K562 (cell line): Measurements from ENCODE around the gene ANKRD16. TPM values are rescaled to one million over a fixed set of nuclear protein-coding genes. Genes with fewer than 3 reads are reported as not detected.

ENCODE experiments used
- BACH1 ChIP-seq: fragments of 200-800 bp; sonication (Bioruptor generic); IDR thresholded peaks from 2 replicates; pipeline ENCODE4 v1.6.1; 2016; ENCODE audit warnings: missing genetic modification characterization, missing compliant biosample characterization
- BMI1 ChIP-seq: fragments of 150-350 bp; IDR thresholded peaks from 2 replicates; pipeline ENCODE4 v1.6.1; 2014; ENCODE audit warnings: low read length
- CEBPB ChIP-seq: fragments of 450-650 bp; IDR thresholded peaks from 2 replicates; pipeline ENCODE4 v1.6.1; 2016; ENCODE audit warnings: missing genetic modification characterization, missing compliant biosample characterization
- ELF2 ChIP-seq: fragments of 250-450 bp; sonication (Bioruptor Pico); IDR thresholded peaks from 2 replicates; pipeline ENCODE4 v1.5.0; 2021; ENCODE audit warnings: mild to moderate bottlenecking
- GTF2F1 ChIP-seq: IDR thresholded peaks from 2 replicates; pipeline ENCODE4 v1.6.1; 2011; ENCODE audit warnings: low read depth, low read length, improper control_type of control experiment
- MAFG ChIP-seq: fragments of 450-650 bp; conservative IDR thresholded peaks from 2 replicates; pipeline ENCODE4 v1.6.1; 2016; ENCODE audit warnings: missing genetic modification characterization, missing compliant biosample characterization
- MCM5 ChIP-seq: fragments of 450-650 bp; IDR thresholded peaks from 2 replicates; pipeline ENCODE4 v1.6.1; 2016; ENCODE audit warnings: low read depth
- MEIS2 ChIP-seq: fragments of 450-650 bp; IDR thresholded peaks from 2 replicates; pipeline ENCODE4 v1.6.1; 2014; ENCODE audit warnings: mild to moderate bottlenecking; ENCODE audit not compliant: partially characterized antibody
- MYC ChIP-seq, 2 experiments: fragments of 250-450 bp in 1 of 2; sonication (Bioruptor Pico) in 1 of 2; IDR thresholded peaks; 2 replicates each; pipeline versions ENCODE4 v1.5.1 to v1.6.1; 2012 to 2021; ENCODE audit warnings: low read depth in 2 of 2, borderline replicate concordance in 1 of 2, improper control_type of control experiment in 1 of 2, low read length in 1 of 2, mild to moderate bottlenecking in 1 of 2, moderate library complexity in 1 of 2
- PTRF ChIP-seq: fragments of 450-650 bp; IDR thresholded peaks from 2 replicates; pipeline ENCODE4 v1.6.1; 2016; ENCODE audit warnings: mild to moderate bottlenecking, missing genetic modification characterization, missing compliant biosample characterization
- SMARCA4 ChIP-seq: fragments of 450-650 bp; IDR thresholded peaks from 2 replicates; pipeline ENCODE4 v1.6.1; 2016
- TAF15 ChIP-seq: fragments of 200-400 bp; formaldehyde crosslinking; IDR thresholded peaks from 2 replicates; pipeline ENCODE4 v1.6.1; 2017; ENCODE audit warnings: mild to moderate bottlenecking, low read depth, low read length, moderate library complexity
- U2AF1 ChIP-seq: fragments of 200-400 bp; formaldehyde crosslinking; optimal IDR thresholded peaks from 2 replicates; pipeline ENCODE3; 2017; ENCODE audit warnings: mild to moderate bottlenecking, low read depth, low read length, moderate library complexity
- XRCC5 ChIP-seq: fragments of 200-400 bp; formaldehyde crosslinking; IDR thresholded peaks from 2 replicates; pipeline ENCODE4 v1.6.1; 2017; ENCODE audit warnings: low read depth, mild to moderate bottlenecking, low read length
- ZNF175 ChIP-seq: fragments of 200-800 bp; sonication (Bioruptor generic); IDR thresholded peaks from 2 replicates; pipeline ENCODE4 v1.6.1; 2016; ENCODE audit warnings: low read depth, mild to moderate bottlenecking, missing genetic modification characterization, missing compliant biosample characterization
- ZNF583 ChIP-seq: fragments of 250-450 bp; sonication (Bioruptor Pico); IDR thresholded peaks from 2 replicates; pipeline ENCODE4 v1.4.0; 2020
- polyA plus RNA-seq, 8 experiments: library from polyadenylated mRNA; depleted of rRNA in 4 of 8; stranded (reverse) in 5 of 8; unstranded in 3 of 8; fragments of >200 nt; fragmentation: Nextera tagmentation in 2 of 8; fragmentation: Illumina TruSeq in 1 of 8; extraction: Ambion mirVana in 2 of 8; extraction: Trizol in 1 of 8; gene quantifications; 2 replicates each; pipeline versions ENCODE4 v1.2.1 to v1.2.3, GENCODE V29; 2011 to 2014; ENCODE audit warnings: inconsistent platforms in 1 of 8, missing spikeins in 1 of 8
- total RNA-seq, 7 experiments: library from RNA; depleted of rRNA in 6 of 7; stranded (reverse); fragments of >200 nt in 6 of 7; fragmentation: Illumina TruSeq in 2 of 7; extraction: Trizol in 2 of 7; gene quantifications; 2 replicates each; pipeline versions ENCODE4 v1.2.1 to v1.2.3, GENCODE V29; 2011 to 2021; ENCODE audit warnings: low replicate concordance in 1 of 7
- TF ChIP-seq, protein P1 (sequence below): fragments of 250-450 bp; sonication (Bioruptor Pico); IDR thresholded peaks from 2 replicates; pipeline ENCODE4 v1.5.0; 2021
- TF ChIP-seq, protein P2 (sequence below), 2 experiments: fragments of 450-650 bp in 1 of 2; sonication (generic) in 1 of 2; formaldehyde crosslinking in 1 of 2; IDR thresholded peaks in 1 of 2; conservative IDR thresholded peaks in 1 of 2; 2 replicates each; pipeline versions ENCODE4 v1.6.1 to v1.8.1; 2016 to 2023; ENCODE audit warnings: mild to moderate bottlenecking in 2 of 2, moderate library complexity in 2 of 2, inconsistent platforms in 1 of 2, missing genetic modification reagents in 1 of 2
- TF ChIP-seq, protein P3 (sequence below): fragments of 150-350 bp; IDR thresholded peaks from 2 replicates; pipeline ENCODE4 v1.6.1; 2014; ENCODE audit warnings: low read depth, mild to moderate bottlenecking, low read length, borderline replicate concordance
- TF ChIP-seq, protein P4 (sequence below): sonication (generic); formaldehyde crosslinking; IDR thresholded peaks from 2 replicates; pipeline ENCODE4 v1.8.0; 2023; ENCODE audit warnings: mild to moderate bottlenecking, missing genetic modification reagents

Gene ANKRD16
- total and polyA plus RNA-seq, 9 of the 15 experiments (the other 6 are each of a cell fraction or from before 2014, with no cell fraction given), result 1.5 to 16.0 (median 9.5) TPM

DNA sequence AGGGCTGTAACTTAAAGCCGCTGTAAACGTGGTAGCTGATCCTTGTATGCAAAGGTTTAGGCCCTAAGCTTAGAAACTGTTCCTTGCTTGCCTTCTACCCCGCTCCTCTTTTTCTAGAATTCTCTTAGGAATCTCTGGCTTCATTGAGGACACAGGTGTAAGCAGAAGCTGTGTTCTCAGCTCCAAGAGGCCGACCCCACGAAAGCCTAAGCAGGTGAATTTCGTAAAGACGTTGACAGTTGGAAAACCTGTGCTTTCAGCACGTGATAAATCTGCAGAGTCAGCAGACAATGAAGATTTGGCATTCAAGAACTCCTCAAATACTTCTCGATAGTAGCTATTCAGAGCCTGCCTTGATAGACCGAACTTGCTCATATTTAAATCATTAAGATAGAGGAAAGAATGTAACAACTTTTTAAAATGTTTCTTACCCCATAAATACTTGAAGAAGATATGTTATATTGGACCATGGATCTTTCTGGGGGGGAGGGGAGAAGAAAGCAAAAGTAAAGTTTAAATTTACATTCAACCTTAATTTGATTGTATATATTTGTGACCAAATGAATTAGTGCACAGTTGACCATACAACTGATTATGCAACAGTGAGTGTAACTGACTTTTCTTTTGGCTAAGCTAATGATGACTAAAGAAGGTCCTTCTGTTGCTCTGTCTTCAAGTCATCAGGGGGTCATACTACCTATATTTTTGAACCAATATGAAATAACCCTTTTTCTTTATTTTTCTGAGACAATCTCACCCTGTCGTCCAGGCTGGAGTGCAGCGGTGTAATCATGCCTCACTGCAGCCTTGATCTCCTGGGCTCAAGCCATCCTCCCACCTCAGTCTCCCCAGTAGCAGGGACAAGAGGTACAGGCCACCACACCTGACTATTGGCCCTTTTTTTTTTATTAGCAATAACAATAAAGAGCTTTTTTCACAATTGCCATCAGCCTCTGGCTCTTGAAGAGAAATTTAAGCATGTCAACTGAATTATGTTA lies 75.3 kb downstream of the ANKRD16 start (continued):
- TF ChIP-seq GTF2F1, result no peak
- no peak for TF ChIP-seq BMI1
- TF ChIP-seq, protein P1, sequence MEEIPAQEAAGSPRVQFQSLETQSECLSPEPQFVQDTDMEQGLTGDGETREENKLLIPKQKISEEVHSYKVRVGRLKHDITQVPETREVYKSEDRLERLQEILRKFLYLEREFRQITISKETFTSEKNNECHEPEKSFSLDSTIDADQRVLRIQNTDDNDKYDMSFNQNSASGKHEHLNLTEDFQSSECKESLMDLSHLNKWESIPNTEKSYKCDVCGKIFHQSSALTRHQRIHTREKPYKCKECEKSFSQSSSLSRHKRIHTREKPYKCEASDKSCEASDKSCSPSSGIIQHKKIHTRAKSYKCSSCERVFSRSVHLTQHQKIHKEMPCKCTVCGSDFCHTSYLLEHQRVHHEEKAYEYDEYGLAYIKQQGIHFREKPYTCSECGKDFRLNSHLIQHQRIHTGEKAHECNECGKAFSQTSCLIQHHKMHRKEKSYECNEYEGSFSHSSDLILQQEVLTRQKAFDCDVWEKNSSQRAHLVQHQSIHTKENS, result no peak
- TF ChIP-seq ELF2, result no peak
- peak; percentile 19 for TF ChIP-seq MEIS2
- TF ChIP-seq ZNF583 (CRISPR knock-in tag), result 0 out of 2 replicates have a peak, but pooled peaks have one; percentile 10
- TF ChIP-seq ZNF175 (CRISPR knock-in tag), result 0 out of 2 replicates have a peak, but pooled peaks have one; percentile 22
- no peak for TF ChIP-seq XRCC5
- no peak for TF ChIP-seq MCM5
- no peak; the same call in 1 of the 2 replicates for TF ChIP-seq SMARCA4
- peak; percentile 61; the same call in 1 of the 2 replicates for TF ChIP-seq BACH1 (tag)
- TF ChIP-seq PTRF, result no peak
- no peak for TF ChIP-seq U2AF1
- TF ChIP-seq MAFG (tag), result peak; percentile 98
- TF ChIP-seq CEBPB, result peak; percentile 83
- TF ChIP-seq, protein P2, sequence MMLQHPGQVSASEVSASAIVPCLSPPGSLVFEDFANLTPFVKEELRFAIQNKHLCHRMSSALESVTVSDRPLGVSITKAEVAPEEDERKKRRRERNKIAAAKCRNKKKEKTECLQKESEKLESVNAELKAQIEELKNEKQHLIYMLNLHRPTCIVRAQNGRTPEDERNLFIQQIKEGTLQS (IDR thresholded peaks at IDR 0.05), result peak; percentile 57
- TF ChIP-seq, protein P2 (CRISPR knock-in tag; conservative IDR thresholded peaks at IDR 0.05), result no peak
- TF ChIP-seq, protein P3, sequence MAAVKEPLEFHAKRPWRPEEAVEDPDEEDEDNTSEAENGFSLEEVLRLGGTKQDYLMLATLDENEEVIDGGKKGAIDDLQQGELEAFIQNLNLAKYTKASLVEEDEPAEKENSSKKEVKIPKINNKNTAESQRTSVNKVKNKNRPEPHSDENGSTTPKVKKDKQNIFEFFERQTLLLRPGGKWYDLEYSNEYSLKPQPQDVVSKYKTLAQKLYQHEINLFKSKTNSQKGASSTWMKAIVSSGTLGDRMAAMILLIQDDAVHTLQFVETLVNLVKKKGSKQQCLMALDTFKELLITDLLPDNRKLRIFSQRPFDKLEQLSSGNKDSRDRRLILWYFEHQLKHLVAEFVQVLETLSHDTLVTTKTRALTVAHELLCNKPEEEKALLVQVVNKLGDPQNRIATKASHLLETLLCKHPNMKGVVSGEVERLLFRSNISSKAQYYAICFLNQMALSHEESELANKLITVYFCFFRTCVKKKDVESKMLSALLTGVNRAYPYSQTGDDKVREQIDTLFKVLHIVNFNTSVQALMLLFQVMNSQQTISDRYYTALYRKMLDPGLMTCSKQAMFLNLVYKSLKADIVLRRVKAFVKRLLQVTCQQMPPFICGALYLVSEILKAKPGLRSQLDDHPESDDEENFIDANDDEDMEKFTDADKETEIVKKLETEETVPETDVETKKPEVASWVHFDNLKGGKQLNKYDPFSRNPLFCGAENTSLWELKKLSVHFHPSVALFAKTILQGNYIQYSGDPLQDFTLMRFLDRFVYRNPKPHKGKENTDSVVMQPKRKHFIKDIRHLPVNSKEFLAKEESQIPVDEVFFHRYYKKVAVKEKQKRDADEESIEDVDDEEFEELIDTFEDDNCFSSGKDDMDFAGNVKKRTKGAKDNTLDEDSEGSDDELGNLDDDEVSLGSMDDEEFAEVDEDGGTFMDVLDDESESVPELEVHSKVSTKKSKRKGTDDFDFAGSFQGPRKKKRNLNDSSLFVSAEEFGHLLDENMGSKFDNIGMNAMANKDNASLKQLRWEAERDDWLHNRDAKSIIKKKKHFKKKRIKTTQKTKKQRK, result no peak
- TF ChIP-seq MYC (IDR thresholded peaks at IDR 0.05; ENCODE audit: low read depth, low read length), result no peak
- peak; percentile 65; the same call in 1 of the 2 replicates for TF ChIP-seq MYC (CRISPR knock-in tag; IDR thresholded peaks at IDR 0.05; ENCODE audit: borderline replicate concordance, low read depth)
- TF ChIP-seq, protein P4, sequence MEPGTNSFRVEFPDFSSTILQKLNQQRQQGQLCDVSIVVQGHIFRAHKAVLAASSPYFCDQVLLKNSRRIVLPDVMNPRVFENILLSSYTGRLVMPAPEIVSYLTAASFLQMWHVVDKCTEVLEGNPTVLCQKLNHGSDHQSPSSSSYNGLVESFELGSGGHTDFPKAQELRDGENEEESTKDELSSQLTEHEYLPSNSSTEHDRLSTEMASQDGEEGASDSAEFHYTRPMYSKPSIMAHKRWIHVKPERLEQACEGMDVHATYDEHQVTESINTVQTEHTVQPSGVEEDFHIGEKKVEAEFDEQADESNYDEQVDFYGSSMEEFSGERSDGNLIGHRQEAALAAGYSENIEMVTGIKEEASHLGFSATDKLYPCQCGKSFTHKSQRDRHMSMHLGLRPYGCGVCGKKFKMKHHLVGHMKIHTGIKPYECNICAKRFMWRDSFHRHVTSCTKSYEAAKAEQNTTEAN (CRISPR knock-in tag), result no peak
- TF ChIP-seq TAF15, result no peak
